Middle frontal gyrus (tissue), 1 donor: Measurements from ENCODE around the gene CEACAM19.
"Not testable (repeated sequence)": the region's sequence is repeated elsewhere in the genome, so short reads cannot be mapped to it uniquely, and the experiment has no call there.

Experiments
- DNase-seq: peaks from one replicate; pipeline ENCODE4 v3.0.0-alpha.2; 2015; ENCODE audit warnings: low spot score; ENCODE audit errors: extremely low spot score

CEACAM19 gene

GRCh38 chr19:44700547-44700946 lies 29.3 kb downstream of the CEACAM19 start:
- no peak for DNase-seq

- DNase-seq = no peak
These were observed 29.9 kb downstream of the CEACAM19 start for GRCh38 chr19:44701228-44701627.

- no peak for DNase-seq
These were observed 31.4 kb downstream of the CEACAM19 start for GRCh38 chr19:44702551-44703176.

- no peak for DNase-seq
These were observed 32.2 kb downstream of the CEACAM19 start for GRCh38 chr19:44703336-44704078.

GRCh38 chr19:44704982-44705381 lies 33.7 kb downstream of the CEACAM19 start:
- no peak for DNase-seq

- DNase-seq = no peak
These were observed 34.3 kb downstream of the CEACAM19 start for GRCh38 chr19:44705502-44706010.

- no peak for DNase-seq
These were observed 35.4 kb downstream of the CEACAM19 start for GRCh38 chr19:44706506-44707236.

GRCh38 chr19:44707794-44708193 lies 36.5 kb downstream of the CEACAM19 start:
- DNase-seq = no peak

- DNase-seq = no peak
These were observed 37.7 kb downstream of the CEACAM19 start for GRCh38 chr19:44708940-44709339.

- DNase-seq = not testable (repeated sequence)
These were observed 38.4 kb downstream of the CEACAM19 start for GRCh38 chr19:44709434-44710266.

- no peak for DNase-seq
These were observed 39.2 kb downstream of the CEACAM19 start for GRCh38 chr19:44710483-44710882.

GRCh38 chr19:44712864-44713515 lies 41.7 kb downstream of the CEACAM19 start:
- no peak for DNase-seq

GRCh38 chr19:44714597-44715169 lies 43.4 kb downstream of the CEACAM19 start:
- no peak for DNase-seq

- no peak for DNase-seq
These were observed 46.3 kb downstream of the CEACAM19 start for GRCh38 chr19:44717603-44718002.

- DNase-seq = no peak
These were observed 47.4 kb downstream of the CEACAM19 start for GRCh38 chr19:44718441-44719261.

GRCh38 chr19:44719262-44719701 lies 48.0 kb downstream of the CEACAM19 start:
- no peak for DNase-seq

GRCh38 chr19:44720396-44720795 lies 49.1 kb downstream of the CEACAM19 start:
- DNase-seq = not testable (repeated sequence)

GRCh38 chr19:44720945-44721344 lies 49.7 kb downstream of the CEACAM19 start:
- no peak for DNase-seq

- not testable (repeated sequence) for DNase-seq
These were observed 50.1 kb downstream of the CEACAM19 start for GRCh38 chr19:44721369-44721768.
